Glomerular visceral epithelial cell (primary cell): Measurements from ENCODE around the gene PRKAR1B.

ENCODE experiments used
- DNase-seq: peaks from one replicate; pipeline ENCODE4 v3.0.0-alpha.2; 2016; ENCODE audit errors: extremely low spot score

Gene PRKAR1B

GRCh38 chr7:572416-573268 is 154.4 kb downstream of the PRKAR1B start:
- no peak for DNase-seq

- DNase-seq: no peak
These were observed 155.2 kb downstream of the PRKAR1B start for GRCh38 chr7:571718-572415.

GRCh38 chr7:571096-571717 is 155.9 kb downstream of the PRKAR1B start:
- no peak for DNase-seq

- DNase-seq: no peak
These were observed 156.3 kb downstream of the PRKAR1B start for GRCh38 chr7:570801-571070.

GRCh38 chr7:569996-570800 is 156.9 kb downstream of the PRKAR1B start:
- DNase-seq: no peak

GRCh38 chr7:569071-569855 is 157.8 kb downstream of the PRKAR1B start:
- DNase-seq: no peak

GRCh38 chr7:568031-568951 is 158.8 kb downstream of the PRKAR1B start:
- DNase-seq: no peak

- no peak for DNase-seq
These were observed 159.7 kb downstream of the PRKAR1B start for GRCh38 chr7:567305-567883.

- DNase-seq: no peak
These were observed 161.0 kb downstream of the PRKAR1B start for GRCh38 chr7:566100-566499.

- DNase-seq: no peak
These were observed 162.8 kb downstream of the PRKAR1B start for GRCh38 chr7:564176-564865.

GRCh38 chr7:563629-564170 is 163.4 kb downstream of the PRKAR1B start:
- DNase-seq: no peak

GRCh38 chr7:562789-563628 is 164.1 kb downstream of the PRKAR1B start:
- no peak for DNase-seq

- no peak for DNase-seq
These were observed 164.8 kb downstream of the PRKAR1B start for GRCh38 chr7:562374-562675.

- DNase-seq: peak; percentile 75
These were observed 165.3 kb downstream of the PRKAR1B start for GRCh38 chr7:561631-562373.

- no peak for DNase-seq
These were observed 166.0 kb downstream of the PRKAR1B start for GRCh38 chr7:560966-561630.

GRCh38 chr7:559396-559705 is 167.7 kb downstream of the PRKAR1B start:
- DNase-seq: no peak

GRCh38 chr7:557558-557881 is 169.6 kb downstream of the PRKAR1B start:
- no peak for DNase-seq
